H4 (cell line): Measurements from ENCODE around the gene ADCK1. TPM values are rescaled to one million over a fixed set of nuclear protein-coding genes. Genes with fewer than 3 reads are reported as not detected.
A peak's percentile ranks its signal among the peaks of the same experiment; 100 is the strongest.
"Not testable (repeated sequence)": the region's sequence is repeated elsewhere in the genome, so short reads cannot be mapped to it uniquely, and the experiment has no call there.

Experiments
- DNase-seq: peaks from one replicate; pipeline ENCODE4 v3.0.0-alpha.2; 2015; ENCODE audit warnings: low spot score
- total RNA-seq: library from RNA; depleted of rRNA; stranded (reverse); fragments of >200 nt; shearing (Covaris generic); gene quantifications from 2 replicates; pipeline ENCODE4 v1.2.3, GENCODE V29; 2014

The ADCK1 gene
- total RNA-seq, 1 experiment from 2014 or later, result 7.7 TPM

DNA sequence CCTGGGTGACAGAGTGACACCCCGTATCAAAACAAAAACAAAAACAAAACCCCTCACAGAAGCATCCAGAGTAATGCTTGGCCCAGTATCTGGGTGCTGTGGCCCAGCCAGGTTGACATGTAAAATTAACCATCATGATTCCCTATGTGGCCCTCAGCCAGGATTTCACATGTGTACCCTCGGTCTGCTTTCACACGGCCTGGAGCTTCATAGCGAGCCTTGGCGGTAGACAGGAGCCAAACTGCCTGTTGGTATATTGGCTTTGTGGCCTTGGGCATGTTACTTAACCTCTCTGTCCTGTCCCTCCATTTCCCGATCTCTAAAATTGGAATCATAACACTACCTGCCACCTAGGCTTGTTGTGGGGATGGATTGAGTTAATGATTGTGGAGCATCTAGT is 65.5 kb downstream of the ADCK1 start:
- DNase-seq, result no peak

DNA sequence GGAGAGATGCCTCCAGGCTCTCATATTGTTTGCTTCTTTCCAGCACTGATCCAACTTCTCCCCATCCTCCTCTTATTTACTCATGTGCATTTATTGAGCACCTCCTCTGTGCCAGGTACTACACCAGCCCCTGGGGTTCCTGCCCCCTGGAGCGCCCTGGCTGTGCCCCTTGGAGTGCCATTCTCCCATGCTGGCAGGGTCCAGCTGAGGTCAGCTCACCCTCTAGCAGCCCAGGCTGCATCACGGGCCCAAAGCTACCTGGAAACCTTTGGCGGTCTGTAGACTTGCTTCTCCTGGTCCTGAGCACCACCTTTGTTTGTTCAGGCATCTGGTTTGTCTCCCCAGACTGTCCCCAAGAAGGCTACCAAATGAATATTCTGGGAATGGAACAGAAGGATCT is 67.0 kb downstream of the ADCK1 start:
- DNase-seq, result no peak

DNA sequence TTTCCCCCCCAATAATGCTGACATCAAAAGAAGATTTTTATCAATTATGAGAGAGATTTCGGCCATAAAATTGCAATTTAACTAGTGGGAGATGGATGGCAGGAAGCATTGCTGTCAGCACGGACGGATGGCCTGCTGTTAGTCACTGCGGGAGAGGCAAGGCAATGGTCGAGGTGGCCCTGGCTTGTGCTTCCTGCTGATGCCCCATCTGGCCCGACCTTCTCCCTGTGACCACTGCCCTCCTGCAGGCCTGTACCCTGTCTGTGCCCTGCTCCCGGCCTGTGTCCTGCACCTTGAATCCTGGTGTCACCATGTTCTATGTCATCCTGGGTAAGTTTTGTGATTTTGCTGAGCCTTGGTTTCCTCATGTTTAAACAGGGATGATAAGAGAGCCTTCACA is 67.6 kb downstream of the ADCK1 start:
- DNase-seq, result no peak

DNA sequence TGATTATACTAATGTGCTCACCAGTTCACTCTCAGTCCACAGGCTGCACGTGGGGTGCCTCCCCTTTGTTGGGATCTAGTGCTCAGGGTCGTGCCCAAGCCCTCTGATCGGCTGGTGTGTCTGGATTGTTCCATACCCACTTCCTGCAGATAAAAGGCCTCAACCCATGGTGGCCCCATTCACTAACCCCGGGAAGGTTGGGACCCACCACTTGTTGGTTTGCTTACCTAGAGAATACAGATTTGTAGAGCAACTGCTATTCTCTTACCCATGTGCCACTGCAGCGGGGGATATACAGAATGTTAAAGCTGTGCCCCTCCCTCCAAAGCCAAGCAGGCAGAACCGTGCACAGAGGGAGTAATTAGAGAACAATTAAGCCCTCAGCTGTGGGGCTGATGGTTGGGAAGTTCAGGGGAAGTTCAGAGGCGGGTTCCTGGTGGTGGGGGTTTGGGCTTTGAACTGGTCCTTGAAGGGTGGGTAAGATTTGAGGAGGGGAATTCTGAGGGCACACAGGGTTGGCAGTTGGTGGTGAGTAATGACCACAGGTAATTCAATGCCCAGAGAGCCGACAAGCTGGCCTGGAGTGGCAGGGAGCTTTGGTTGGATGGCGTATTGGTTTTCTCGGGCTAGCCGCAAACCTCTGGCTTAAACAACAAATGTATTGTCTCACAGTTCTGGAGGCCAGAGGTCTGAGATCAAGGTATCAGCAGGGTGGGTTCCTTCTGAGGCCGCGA is 68.8 kb downstream of the ADCK1 start:
- DNase-seq, result peak; percentile 63

DNA sequence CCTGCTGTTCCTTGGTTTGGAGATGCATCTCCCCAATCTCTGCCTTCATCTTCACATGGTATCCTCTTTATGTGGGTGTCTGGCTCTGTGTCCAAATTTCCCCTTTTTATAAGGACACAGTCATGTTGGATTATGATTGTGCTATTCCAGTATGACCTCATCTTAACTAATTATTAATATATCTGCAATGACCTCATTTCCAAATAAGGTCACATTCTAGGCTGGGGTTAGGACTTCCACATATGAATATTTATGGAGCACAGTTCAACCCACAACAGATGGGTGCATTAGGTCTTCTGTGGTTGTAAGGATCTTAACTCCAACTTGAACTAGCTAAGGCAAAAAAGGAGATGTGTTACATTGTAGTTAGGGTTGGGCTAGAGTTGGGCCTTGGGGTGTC is 69.4 kb downstream of the ADCK1 start:
- no peak for DNase-seq

DNA sequence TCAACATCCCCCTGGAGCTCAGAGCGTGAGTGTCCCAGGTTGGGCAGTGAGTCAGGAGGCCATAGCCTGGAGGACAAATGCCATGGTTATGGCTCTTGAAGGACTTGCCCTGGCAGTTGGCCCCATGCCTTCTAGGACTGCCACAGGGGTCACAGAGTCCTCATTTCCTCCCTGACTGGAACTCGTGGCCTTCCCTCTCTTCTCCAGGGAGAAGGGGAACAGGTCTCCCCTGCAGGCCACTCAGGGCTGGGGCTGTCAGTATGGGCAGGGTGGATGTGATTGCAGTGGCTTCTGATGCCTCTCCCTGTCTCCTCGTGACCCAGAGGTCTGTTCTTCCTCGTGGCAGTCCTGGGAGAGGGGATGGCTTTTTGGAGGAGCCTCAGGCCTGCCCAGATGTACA is 70.7 kb downstream of the ADCK1 start:
- DNase-seq, result no peak

DNA sequence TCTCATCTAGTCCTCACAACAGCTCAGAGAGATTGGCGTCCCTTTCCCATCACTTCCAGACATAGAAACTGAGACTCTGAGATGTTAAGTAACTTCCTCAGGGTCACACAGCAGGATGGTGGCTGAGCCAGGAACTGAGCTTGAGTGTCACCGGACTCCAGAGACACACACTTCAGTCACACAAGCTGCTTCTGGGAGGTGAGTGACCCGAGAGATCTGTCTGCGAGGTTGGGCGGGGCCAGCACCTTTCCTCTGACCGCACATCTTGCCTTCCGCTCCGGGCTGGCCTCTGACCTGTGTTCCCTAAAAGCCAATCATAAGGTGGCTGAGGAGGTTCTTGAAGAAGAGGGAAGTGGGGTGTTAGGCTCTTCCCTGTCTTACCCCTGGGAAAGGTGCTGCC is 72.2 kb downstream of the ADCK1 start:
- no peak for DNase-seq

DNA sequence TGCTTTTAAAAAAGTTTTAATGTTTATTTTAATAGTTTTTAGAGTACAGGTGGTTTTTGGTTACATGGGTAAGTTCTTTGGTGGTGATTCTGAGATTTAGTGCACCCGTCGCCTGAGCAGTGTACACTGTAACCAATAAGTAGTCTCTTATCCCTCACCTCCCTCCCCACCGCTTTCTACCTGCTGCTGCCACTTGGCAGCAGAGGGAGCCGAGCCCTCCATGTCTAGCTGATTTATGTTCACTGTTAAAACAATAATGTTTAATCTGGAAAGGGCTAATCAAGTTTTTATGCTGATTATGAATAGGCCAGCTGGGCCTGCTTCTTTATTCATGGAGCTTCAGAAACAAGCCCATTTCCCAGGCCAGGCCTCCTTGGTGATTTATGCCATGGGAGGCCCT is 73.1 kb downstream of the ADCK1 start:
- DNase-seq, result no peak

DNA sequence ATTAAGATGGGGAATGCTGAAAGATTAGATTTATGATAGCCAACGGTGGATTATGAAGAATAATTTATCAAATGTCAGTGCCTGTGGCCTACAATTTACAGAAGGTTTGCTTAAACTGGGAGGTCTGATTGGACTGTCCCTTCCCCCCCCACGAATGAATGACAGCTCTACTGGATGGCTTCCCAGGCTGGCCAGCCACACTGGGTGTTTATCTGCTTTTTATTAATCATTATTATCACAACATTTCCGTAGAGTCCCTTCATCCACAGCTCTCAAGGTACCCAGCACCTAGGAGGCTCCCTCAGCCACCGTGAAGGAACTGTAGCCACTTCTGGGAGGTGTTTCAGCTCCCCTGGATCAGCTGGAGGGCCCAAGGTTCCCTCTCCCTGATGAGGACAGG is 78.9 kb downstream of the ADCK1 start:
- no peak for DNase-seq

DNA sequence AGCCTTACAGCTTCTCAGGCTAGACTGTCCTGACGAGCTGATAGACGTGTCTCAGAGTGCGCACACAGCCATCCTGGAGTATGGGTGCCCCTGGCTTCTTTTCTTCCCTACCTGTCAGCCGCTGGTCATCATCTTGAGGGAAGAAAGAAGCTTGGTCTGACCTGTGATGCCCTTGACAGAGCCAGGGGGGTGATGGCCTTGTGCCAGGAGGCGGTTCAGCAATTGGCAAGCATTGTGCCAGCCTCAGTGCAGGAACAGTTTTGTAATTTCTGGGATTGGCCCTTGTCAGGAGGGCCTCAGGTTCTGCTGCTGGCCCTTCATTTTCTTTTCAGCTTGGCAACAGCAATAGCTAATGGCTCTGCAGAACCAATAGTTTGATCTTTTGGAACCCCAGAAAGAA is 80.1 kb downstream of the ADCK1 start:
- DNase-seq, result no peak

DNA sequence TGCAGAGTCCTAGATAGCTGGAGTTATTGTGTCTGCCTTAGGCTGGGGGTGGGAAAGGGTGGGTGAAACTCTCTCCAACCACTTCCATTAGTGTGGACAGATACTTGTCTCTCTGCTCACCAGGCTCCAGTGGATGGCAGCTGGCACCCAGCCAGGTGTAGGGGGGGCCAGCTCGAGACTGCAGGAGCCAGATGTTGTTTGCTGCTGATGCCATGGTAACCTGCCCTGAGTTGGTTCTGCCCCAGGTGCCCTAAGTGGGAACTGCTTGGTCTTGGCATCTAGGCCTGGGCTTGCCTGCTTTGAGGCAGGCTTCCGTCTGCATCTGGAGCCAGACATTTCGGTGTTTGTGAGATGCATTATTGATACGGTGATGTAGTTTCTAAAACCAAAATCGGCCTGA is 82.2 kb downstream of the ADCK1 start:
- peak; percentile 33 for DNase-seq

DNA sequence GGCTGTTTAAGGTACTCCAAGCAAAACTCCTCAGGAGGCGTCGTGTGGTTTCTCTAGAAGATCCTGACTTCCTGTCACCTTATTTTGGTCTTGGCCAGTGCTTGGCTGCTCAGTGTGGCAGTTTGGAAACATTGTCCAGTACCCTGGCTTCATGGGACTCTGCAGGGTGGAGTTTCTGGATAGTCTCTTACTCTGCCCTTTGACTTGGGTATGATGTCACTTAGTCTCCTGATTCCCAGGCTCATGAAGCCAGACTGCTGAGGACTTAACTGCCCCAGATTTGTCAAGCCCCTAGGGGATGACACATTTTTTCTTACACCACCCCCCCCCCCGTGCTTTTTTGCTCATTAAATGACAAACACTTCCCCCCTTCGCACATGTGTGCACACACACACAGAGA is 82.7 kb downstream of the ADCK1 start:
- no peak for DNase-seq

DNA sequence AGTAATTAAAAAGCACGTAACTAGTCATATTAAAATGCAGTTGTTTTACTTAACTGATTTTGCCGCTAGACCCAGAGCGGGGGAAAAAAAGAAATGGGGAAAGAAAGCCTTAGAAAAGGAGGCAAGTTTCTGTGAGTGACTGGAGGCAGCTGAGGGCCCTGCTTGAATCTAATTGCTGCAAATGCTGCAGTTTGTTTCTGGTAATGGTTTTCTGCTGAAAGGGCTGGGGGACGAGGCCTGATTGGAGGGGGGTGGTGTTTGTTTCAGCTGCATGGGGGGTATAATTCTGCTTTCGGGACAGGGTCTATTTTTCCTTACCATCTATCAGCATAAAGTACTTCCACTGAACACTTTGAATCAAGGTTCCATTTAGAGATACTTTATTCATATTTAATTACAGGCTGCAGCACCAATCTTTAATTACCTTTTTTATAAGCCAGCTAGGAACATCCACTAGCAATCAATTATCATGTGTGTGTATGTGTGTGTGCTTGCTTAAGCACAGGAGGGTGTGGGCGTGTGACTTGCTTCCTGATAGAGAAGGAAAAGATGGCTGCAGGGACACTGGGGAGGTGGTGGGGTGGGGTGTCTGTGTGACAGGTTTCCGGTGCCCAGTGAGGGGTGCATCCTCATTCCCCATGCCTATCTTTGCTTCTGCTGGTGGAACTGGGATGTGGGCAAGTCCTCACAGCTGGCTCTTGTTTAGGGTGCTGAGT is 83.4 kb downstream of the ADCK1 start:
- DNase-seq, result no peak

DNA sequence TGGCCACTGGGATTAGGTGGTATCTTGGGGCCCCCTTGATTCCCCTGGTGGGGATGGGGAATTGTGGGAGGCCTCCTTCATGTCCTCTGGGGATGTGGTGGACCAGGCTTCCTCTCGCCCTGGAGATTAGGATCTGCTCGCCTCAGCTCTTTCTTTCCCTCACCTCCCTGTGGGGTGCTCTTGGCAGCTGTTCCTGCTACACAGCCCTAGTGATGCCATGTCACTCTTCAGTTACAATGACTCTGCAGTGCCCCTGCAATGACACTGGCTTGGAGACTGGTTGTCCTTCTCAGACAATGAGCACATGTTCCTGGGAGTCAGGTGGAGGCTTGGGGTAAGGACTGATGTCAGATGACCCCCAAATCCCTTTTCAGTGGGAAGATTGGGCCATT is 83.9 kb downstream of the ADCK1 start:
- peak; percentile 42 for DNase-seq

DNA sequence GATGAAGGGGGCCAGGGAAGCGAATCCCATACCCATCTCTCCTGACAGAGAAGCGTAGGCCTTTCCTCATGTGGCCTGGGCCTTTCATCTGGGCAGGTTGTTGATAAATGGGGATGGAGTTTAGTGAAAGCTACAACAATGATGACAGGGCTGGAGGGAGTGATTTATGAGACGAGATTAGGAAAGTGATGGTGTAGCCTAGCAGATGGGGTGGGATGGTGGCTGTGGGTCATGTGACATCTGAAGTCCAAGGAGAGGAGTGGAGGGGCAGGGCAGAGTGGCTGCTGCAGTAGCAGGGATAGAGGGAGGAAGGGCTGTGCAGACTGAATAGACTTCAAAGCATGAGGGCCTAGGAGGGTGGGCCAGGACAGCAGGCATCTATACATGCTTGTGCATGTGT is 85.5 kb downstream of the ADCK1 start:
- DNase-seq, result no peak

DNA sequence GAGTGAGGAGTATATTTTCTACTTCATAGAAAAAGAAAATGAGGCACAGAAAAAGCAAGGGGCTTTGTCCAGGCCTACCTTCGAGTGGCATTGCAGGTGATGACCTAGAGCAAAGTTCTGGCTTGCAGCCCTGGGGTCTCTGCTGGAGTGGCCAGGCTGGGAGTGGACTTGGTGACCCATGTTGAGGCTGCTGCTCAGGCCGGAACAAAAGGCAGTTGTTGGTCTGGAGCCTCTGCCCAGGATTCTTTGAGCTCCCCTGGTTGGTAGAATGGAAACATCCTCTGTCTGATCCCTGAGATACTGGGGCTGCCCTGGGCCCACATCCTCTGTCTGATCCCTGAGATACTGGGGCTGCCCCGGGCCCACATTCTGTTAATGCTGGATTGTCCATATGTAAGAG is 86.1 kb downstream of the ADCK1 start:
- no peak for DNase-seq

DNA sequence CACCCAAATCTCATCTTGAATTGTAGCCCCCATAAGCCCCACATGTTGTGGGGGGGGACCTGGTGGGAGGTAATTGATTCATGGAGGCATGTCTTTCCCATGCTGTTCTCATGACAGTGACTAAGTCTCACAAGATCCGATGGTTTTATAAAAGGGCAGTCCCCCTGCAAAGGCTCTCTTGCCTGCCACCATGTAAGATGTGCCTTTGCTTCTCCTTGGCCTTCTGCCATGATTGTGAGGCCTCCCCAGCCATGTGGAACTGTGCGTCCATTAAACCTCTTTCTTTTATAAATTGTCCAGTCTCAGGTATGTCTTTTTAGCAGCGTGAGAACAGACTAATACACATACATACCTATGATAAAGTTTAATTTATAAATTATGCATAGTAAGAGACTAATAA is 89.0 kb downstream of the ADCK1 start:
- DNase-seq, result not testable (repeated sequence)

DNA sequence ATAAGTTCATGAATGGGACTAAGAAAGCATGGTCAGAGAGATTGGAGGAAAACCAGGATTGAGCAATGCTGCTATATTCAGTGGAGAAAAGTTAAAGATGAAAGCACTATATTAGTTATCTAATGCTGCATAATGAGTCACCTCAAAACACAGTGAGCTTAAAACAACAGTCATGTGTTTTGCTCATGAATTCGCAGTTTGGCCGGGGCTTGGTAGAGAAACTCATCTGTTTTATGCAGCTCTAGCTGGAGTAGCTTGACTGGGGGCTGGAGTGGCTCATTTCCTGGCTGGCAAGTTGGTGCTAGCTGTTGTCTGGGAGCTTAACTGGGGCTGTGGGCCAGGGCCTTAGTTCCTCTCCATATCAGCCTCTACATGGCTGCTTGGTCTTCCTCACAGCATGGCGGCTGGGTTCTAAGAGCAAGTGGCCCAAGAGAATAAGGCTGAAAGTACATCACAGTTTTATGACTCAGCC is 90.1 kb downstream of the ADCK1 start:
- DNase-seq, result peak; percentile 31

DNA sequence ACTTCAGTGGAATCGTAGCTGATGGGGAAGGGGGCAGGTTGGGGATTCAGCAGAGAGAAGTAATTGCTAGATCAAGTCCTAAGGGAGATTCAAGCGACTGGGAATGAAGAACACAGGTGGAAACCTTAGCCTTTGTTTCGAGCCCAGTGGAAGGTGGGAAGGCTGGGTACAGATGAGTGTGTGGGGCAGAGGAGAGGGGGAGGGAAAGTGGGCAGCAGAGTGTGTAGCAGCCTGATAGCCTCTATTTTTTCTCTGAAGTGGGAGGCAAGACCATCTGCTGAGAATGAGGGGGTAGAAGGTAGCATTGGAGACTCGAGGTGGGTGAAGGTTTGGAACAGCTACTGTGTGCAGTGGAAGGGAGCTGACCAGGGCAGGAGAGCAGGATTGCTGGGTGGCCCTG is 91.0 kb downstream of the ADCK1 start:
- DNase-seq, result no peak

DNA sequence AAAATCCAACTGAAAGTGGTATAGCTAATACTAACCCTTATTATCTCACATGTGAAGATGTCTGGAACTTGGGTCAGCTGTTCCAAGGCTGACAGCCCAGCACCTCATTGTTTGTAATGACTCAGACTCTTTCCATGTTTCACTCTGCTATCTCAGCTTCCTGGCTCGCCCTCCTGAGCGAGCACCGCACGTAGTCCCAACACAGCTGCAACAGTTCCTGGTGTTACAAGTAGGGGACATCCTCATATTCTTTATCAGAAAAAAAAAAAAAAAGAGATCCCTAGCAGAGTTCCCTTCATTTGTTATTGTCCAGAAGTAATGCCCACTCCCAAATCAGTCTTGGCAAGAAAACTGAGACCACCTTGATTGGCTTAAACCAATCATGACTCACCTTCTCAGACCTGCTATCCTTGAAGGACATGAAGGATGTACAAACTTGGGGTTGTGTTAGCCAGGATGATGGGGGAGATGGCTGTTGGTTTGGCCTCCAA is 92.5 kb downstream of the ADCK1 start:
- DNase-seq, result no peak

DNA sequence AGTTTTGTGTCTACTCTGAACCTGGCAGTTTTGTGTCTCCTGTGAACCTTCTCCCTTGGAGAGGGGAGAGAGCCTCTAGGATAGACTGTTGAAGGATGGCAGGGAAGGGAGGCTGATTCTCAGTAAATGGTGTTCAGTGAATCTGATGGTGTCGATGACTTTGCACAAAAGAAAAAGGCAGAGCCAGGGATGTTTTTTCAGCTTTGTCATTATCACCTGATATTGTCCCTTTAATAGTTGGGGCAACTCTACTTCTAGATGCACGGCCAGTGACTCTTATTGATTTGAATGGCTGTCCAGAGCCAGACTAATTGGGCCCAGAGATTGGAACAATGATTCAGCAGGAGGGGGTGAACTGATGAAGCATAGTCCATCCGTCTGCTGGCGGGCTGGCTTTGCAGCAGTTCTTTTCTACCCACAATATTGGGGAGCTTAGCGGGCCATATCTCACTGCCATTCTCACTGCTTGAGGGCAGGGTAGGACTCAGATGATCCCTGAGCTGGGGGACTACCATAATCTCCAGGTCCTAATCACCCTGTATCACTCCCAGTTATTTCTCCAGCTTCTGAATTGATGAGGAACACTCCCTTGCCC is 93.1 kb downstream of the ADCK1 start:
- DNase-seq, result no peak

DNA sequence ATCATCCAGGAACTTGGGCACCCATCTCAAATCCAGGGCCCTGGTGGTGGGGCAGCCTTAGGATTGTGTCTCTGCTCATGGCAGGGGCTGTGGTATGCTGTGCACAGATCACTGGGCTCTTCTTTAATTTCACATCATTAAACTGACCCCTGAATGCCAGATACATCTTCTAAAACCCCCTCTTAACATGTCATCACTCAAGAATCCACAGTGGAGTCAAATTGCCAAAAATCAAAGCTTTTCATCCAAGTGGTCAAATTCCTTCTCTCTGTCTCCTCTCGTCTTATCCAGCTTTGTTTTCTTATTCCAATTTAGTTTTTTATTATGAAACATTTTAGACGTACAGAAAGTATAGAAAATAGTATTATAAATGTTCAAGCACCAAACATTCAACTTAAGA is 97.5 kb downstream of the ADCK1 start:
- DNase-seq, result no peak

DNA sequence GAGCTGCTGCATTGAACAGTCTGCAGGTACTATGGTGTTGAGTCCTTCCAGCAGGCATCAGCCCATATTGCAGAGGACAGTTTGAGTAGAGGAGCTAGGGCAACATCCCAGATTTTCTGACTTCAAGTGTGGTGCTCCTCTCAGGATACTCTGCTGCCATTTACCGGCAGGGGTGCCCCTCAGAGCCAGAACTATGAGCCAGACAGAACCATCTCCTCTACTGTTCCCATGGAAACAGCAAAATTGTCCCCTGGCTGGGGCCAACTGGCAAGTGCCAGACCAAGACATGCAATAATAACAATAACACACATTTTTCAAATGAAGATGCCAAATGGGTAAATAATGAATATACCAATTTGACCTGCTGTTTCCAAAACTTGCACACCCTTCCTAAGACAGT is 102.9 kb downstream of the ADCK1 start:
- no peak for DNase-seq
